Testis (tissue), 2 donors: ENCODE measurements around the gene NGLY1.

Experiments used
- POLR2A ChIP-seq: fragments of 450-650 bp; IDR thresholded peaks from one replicate; pipeline ENCODE4 v1.6.1; 2017; ENCODE audit warnings: antibody characterized with exemption, mild to moderate bottlenecking, moderate library complexity
- TF ChIP-seq, protein P1 (sequence below), 3 experiments: fragments of 450-650 bp in 2 of 3; fragments of 200-600 bp in 1 of 3; sonication (generic) in 1 of 3; IDR thresholded peaks; one replicate each; pipeline ENCODE4 v1.5.1; 2016 to 2019; ENCODE audit warnings: antibody characterized with exemption in 3 of 3, mild to moderate bottlenecking in 2 of 3, moderate library complexity in 1 of 3

DNA sequence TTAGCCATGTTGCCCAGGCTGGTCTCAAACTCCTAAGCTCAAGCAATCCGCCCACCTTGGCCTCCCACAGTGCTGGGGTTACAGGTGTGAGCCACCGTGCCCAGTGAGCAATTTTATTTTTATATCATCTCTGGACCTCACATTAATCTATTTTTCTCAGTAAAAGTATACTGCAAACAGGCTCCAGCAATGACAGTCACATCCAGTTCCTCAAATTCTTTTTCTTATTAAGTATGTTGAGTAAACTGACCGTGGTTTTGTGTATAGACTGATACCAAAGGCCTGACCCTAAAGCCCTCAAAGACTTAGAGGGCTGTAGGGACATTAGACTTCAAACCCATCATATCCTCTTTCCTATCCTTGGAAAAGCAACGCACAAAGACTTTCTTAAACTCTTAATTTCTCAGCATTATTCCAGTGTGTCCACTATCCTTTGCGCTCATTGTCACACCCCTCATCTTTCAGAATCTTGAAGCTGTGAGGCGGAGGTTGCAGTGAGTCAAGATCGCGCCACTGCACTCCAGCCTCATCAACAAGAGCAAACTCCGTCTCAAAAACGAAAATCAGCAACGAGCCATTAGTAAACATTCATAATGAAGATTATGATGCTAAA is 2.0 kb downstream of the NGLY1 start:
- TF ChIP-seq, protein P1, sequence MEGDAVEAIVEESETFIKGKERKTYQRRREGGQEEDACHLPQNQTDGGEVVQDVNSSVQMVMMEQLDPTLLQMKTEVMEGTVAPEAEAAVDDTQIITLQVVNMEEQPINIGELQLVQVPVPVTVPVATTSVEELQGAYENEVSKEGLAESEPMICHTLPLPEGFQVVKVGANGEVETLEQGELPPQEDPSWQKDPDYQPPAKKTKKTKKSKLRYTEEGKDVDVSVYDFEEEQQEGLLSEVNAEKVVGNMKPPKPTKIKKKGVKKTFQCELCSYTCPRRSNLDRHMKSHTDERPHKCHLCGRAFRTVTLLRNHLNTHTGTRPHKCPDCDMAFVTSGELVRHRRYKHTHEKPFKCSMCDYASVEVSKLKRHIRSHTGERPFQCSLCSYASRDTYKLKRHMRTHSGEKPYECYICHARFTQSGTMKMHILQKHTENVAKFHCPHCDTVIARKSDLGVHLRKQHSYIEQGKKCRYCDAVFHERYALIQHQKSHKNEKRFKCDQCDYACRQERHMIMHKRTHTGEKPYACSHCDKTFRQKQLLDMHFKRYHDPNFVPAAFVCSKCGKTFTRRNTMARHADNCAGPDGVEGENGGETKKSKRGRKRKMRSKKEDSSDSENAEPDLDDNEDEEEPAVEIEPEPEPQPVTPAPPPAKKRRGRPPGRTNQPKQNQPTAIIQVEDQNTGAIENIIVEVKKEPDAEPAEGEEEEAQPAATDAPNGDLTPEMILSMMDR (IDR thresholded peaks at IDR 0.05): no peak
- TF ChIP-seq POLR2A: no peak
